HepG2 (cell line): ENCODE data around the gene ULBP2. TPM values are rescaled to one million over a fixed set of nuclear protein-coding genes. Genes with fewer than 3 reads are reported as not detected.

Experiments
- ATAC-seq: fragments of 200-7000 bp; cut with Tn5 transposase; 3 replicates; pipeline ENCODE4 v1.9.1; 2020; ENCODE audit warnings: mild to moderate bottlenecking, moderate library complexity
- BruUV-seq: library from RNA; stranded (reverse); fragments of 400-500 nt; replicated peaks from 2 replicates; lab custom pipeline; 2021; lab: Mats Ljungman, UMichigan
- CTCF ChIA-PET: fragments of 300-600 bp; formaldehyde crosslinking; extraction: SDS; loops from one replicate; lab custom pipeline; 2021; ENCODE audit warnings: low total read pairs, inconsistent platforms, low intra/inter-chr PET ratio; lab: Yijun Ruan, JAX
- POLR2A ChIA-PET: fragments of 350-600 bp; sonication (Branson Sonifier 250); formaldehyde crosslinking; loops from one replicate; lab custom pipeline; 2020; ENCODE audit warnings: antibody characterized with exemption, inconsistent platforms; lab: Yijun Ruan, JAX
- DNase-seq: peaks from one replicate; pipeline ENCODE4 v3.0.0-alpha.2; 2015; ENCODE audit warnings: low spot score
- FAIRE-seq: peaks from 3 replicates; lab custom pipeline; 2011; peaks lifted over from hg19 to GRCh38; lab: Jason Lieb, UNC
- H2AFZ ChIP-seq: one replicate; pipeline ENCODE4 v1.6.1; 2011; ENCODE audit warnings: low read length, inconsistent platforms
- H3K27ac ChIP-seq: fragments of 300-600 bp; 3 replicates; pipeline ENCODE4 v1.8.0; 2011; ENCODE audit warnings: mixed run types, mild to moderate bottlenecking, mixed read lengths, low read length, inconsistent platforms; ENCODE audit not compliant: insufficient read depth; ENCODE audit errors: extremely low read length
- H3K27me3 ChIP-seq, 2 experiments: fragments of 200-600 bp in 1 of 2; 2 replicates in 1 of 2; 3 replicates in 1 of 2; pipeline versions ENCODE4 v1.6.0 to v1.8.0; 2011; ENCODE audit warnings: low read length in 2 of 2, mild to moderate bottlenecking in 2 of 2, moderate library complexity in 2 of 2, inconsistent platforms in 1 of 2; ENCODE audit not compliant: insufficient read depth in 2 of 2, control insufficient read depth in 1 of 2
- H3K36me3 ChIP-seq, 2 experiments: fragments of 200-600 bp in 1 of 2; replicated peaks in 1 of 2; 2 replicates in 1 of 2; 3 replicates in 1 of 2; pipeline versions ENCODE4 v1.5.1 to v1.8.0; 2011; ENCODE audit warnings: low read length in 2 of 2, inconsistent platforms in 1 of 2; ENCODE audit not compliant: insufficient read depth in 2 of 2, control insufficient read depth in 1 of 2
- H3K4me1 ChIP-seq: 2 replicates; pipeline ENCODE4 v1.5.1; 2012; ENCODE audit warnings: low read length, inconsistent platforms; ENCODE audit not compliant: insufficient read depth
- H3K4me2 ChIP-seq: 2 replicates; pipeline ENCODE4 v1.6.0; 2011; ENCODE audit warnings: low read depth, low read length, inconsistent platforms
- H3K4me3 ChIP-seq, 3 experiments: fragments of 200-600 bp in 1 of 3; sonication (generic), shearing (Covaris generic) in 1 of 3; replicated peaks in 1 of 3; 2 replicates each; pipeline ENCODE4 v1.5.1; 2011 to 2016; ENCODE audit warnings: low read length in 3 of 3, inconsistent platforms in 2 of 3, low read depth in 2 of 3, mild to moderate bottlenecking in 2 of 3, control low read depth in 1 of 3, mixed read lengths in 1 of 3; ENCODE audit not compliant: insufficient read depth in 1 of 3
- H3K79me2 ChIP-seq: one replicate; pipeline ENCODE4 v1.6.1; 2011; ENCODE audit warnings: low read length, inconsistent platforms; ENCODE audit not compliant: insufficient read depth
- H3K9ac ChIP-seq: 2 replicates; pipeline ENCODE4 v1.6.0; 2011; ENCODE audit warnings: mild to moderate bottlenecking, low read depth, low read length, inconsistent platforms; ENCODE audit not compliant: insufficient read depth
- H3K9me3 ChIP-seq: 2 replicates; pipeline ENCODE4 v1.5.1; 2012; ENCODE audit warnings: mild to moderate bottlenecking, low read length
- H4K20me1 ChIP-seq: 2 replicates; pipeline ENCODE4 v1.6.0; 2011; ENCODE audit warnings: inconsistent platforms, mild to moderate bottlenecking, low read length, moderate library complexity; ENCODE audit not compliant: insufficient read depth
- BCL6 ChIP-seq: IDR thresholded peaks from 2 replicates; pipeline ENCODE4 v1.6.1; 2016; ENCODE audit warnings: missing genetic modification reagents, missing compliant biosample characterization
- CTCF ChIP-seq: sonication (generic); formaldehyde crosslinking; IDR thresholded peaks from 2 replicates; pipeline ENCODE4 v1.5.0; 2020; ENCODE audit warnings: mild to moderate bottlenecking, missing genetic modification reagents, moderate library complexity
- EP300 ChIP-seq, 3 experiments: sonication (generic) in 1 of 3; formaldehyde crosslinking in 1 of 3; IDR thresholded peaks; 2 replicates each; pipeline versions ENCODE4 v1.5.1 to v1.6.1; 2011 to 2020; ENCODE audit warnings: low read depth in 2 of 3, low read length in 2 of 3, borderline replicate concordance in 1 of 3, improper control_type of control experiment in 1 of 3, mild to moderate bottlenecking in 1 of 3, missing genetic modification reagents in 1 of 3, moderate library complexity in 1 of 3
- FLYWCH1 ChIP-seq: sonication (generic); formaldehyde crosslinking; IDR thresholded peaks from 2 replicates; pipeline ENCODE4 v1.8.1; 2023; ENCODE audit warnings: mild to moderate bottlenecking, missing genetic modification reagents
- FOXK2 ChIP-seq: fragments of 450-650 bp; IDR thresholded peaks from 2 replicates; pipeline ENCODE4 v1.6.1; 2016
- FOXM1 ChIP-seq: sonication (generic); formaldehyde crosslinking; IDR thresholded peaks from 2 replicates; pipeline ENCODE4 v1.5.0; 2020; ENCODE audit warnings: missing genetic modification reagents
- HDAC1 ChIP-seq: sonication (generic); formaldehyde crosslinking; IDR thresholded peaks from 2 replicates; pipeline ENCODE4 v1.5.1; 2020; ENCODE audit warnings: mild to moderate bottlenecking, missing genetic modification reagents
- HIVEP1 ChIP-seq: sonication (generic); formaldehyde crosslinking; IDR thresholded peaks from 2 replicates; pipeline ENCODE4 v1.4.0; 2020; ENCODE audit warnings: mild to moderate bottlenecking, missing genetic modification reagents
- KAT7 ChIP-seq: IDR thresholded peaks from 2 replicates; pipeline ENCODE4 v1.6.1; 2018; ENCODE audit warnings: borderline replicate concordance, missing compliant biosample characterization
- KDM6A ChIP-seq: IDR thresholded peaks from 2 replicates; pipeline ENCODE4 v1.6.1; 2016; ENCODE audit warnings: low read depth
- SKI ChIP-seq: fragments of 450-650 bp; IDR thresholded peaks from one replicate; pipeline ENCODE4 v1.6.1; 2018; ENCODE audit warnings: mild to moderate bottlenecking; ENCODE audit not compliant: partially characterized antibody
- SMC3 ChIP-seq: IDR thresholded peaks from 2 replicates; pipeline ENCODE4 v1.6.1; 2011; ENCODE audit warnings: low read length, improper control_type of control experiment
- SP5 ChIP-seq: IDR thresholded peaks from 2 replicates; pipeline ENCODE4 v1.6.1; 2016; ENCODE audit warnings: low read depth, borderline replicate concordance
- UBTF ChIP-seq: sonication (generic); formaldehyde crosslinking; IDR thresholded peaks from 2 replicates; pipeline ENCODE4 v1.4.0; 2020; ENCODE audit warnings: mild to moderate bottlenecking, missing genetic modification reagents
- XRCC5 ChIP-seq: fragments of 200-400 bp; formaldehyde crosslinking; optimal IDR thresholded peaks from 2 replicates; pipeline ENCODE3; 2017; ENCODE audit warnings: mild to moderate bottlenecking, low read length
- ZFP36L1 ChIP-seq: sonication (generic); formaldehyde crosslinking; IDR thresholded peaks from 2 replicates; pipeline ENCODE4 v1.8.0; 2022; ENCODE audit warnings: mild to moderate bottlenecking, missing genetic modification reagents, moderate library complexity
- ZNF501 ChIP-seq: sonication (generic); formaldehyde crosslinking; IDR thresholded peaks from 2 replicates; pipeline ENCODE4 v1.5.1; 2020; ENCODE audit warnings: mild to moderate bottlenecking, moderate library complexity, missing genetic modification reagents
- ZNF543 ChIP-seq: sonication (generic); formaldehyde crosslinking; IDR thresholded peaks from 2 replicates; pipeline ENCODE4 v1.4.0; 2020; ENCODE audit warnings: mild to moderate bottlenecking, missing genetic modification reagents
- ZNF569 ChIP-seq: sonication (generic); formaldehyde crosslinking; IDR thresholded peaks from 2 replicates; pipeline ENCODE4 v1.5.0; 2020; ENCODE audit warnings: mild to moderate bottlenecking, missing genetic modification reagents, moderate library complexity, borderline replicate concordance
- ZNF770 ChIP-seq: sonication (generic); formaldehyde crosslinking; IDR thresholded peaks from 2 replicates; pipeline ENCODE4 v1.5.0; 2020; ENCODE audit warnings: mild to moderate bottlenecking, missing genetic modification reagents
- ZNF83 ChIP-seq: sonication (generic); formaldehyde crosslinking; IDR thresholded peaks from 2 replicates; pipeline ENCODE4 v1.4.0; 2020; ENCODE audit warnings: missing genetic modification reagents, mild to moderate bottlenecking, borderline replicate concordance
- WGBS: methylation state at CpG from one replicate; pipeline ENCODE4 v1.1.6; 2017; ENCODE audit warnings: low lambda C conversion rate; 5-methylcytosine and 5-hydroxymethylcytosine counted together
- in situ Hi-C: cut with HindIII; loops from 2 replicates; pipeline ENCODE4 v1.10.0; 2017; ENCODE audit warnings: low pct_unique_long_range_greater_than_20kb; ENCODE audit not compliant: extremely low pct_ligation_motif_present
- intact Hi-C: fragments of 100-400 bp; cut with micrococcal nuclease; formaldehyde crosslinking; loops from one replicate; pipeline ENCODE4 v1.10.0; 2022; ENCODE audit not compliant: unreplicated experiment
- polyA plus RNA-seq, 8 experiments: library from polyadenylated mRNA; depleted of rRNA in 3 of 8; stranded (reverse) in 7 of 8; unstranded in 1 of 8; fragments of >200 nt; fragmentation: Illumina TruSeq in 4 of 8; extraction: Trizol in 4 of 8; gene quantifications; 2 replicates each; pipeline versions ENCODE4 v1.2.1 to v1.2.3, GENCODE V29; 2011 to 2016; ENCODE audit warnings: low read depth in 4 of 8, missing spikeins in 1 of 8, mixed read lengths in 1 of 8; ENCODE audit not compliant: insufficient read depth in 1 of 8
- total RNA-seq, 5 experiments: library from RNA; depleted of rRNA; stranded (reverse); fragments of >200 nt; fragmentation: Illumina TruSeq; extraction: Trizol; gene quantifications; 2 replicates each; pipeline ENCODE4 v1.2.3, GENCODE V29; 2016; ENCODE audit warnings: low read depth in 1 of 5

The ULBP2 gene
- total and polyA plus RNA-seq, 2 of the 13 experiments (the other 11 are each of a cell fraction or from before 2014, with no cell fraction given) = not detected

- no peak overlapping the region for H3K4me2 ChIP-seq
- CTCF ChIA-PET = interaction anchor here (0.8 to 1.7 kb wide), 2 partner anchors 88 to 95 kb away, joined by 3 to 7 read pairs; no protein-coding TSS in a partner anchor
- ATAC-seq (no peak), FAIRE-seq (no peak), DNase-seq (no peak)
- H3K9ac ChIP-seq = no peak overlapping the region
- H3K27me3 ChIP-seq = peaks cover 2 to 31% of the 10 kb centered on the region in 2 experiments; a peak in 4 of 5 replicates
- intact Hi-C loops (no loop called here), in situ Hi-C loops (no loop called here)
- peaks cover 18% of the 10 kb centered on the region for H3K4me1 ChIP-seq
- no peaks in the 10 kb centered on the region; a peak in 1 of 5 replicates for H3K36me3 ChIP-seq
- 1% methylated on average over 3 of the region's 3 CpGs for WGBS
- BruUV-seq = no TSS peak
- H3K79me2 ChIP-seq = no peaks in the 10 kb centered on the region
- no peaks in the 10 kb centered on the region for H4K20me1 ChIP-seq
- TF ChIP-seq XRCC5 (peak; percentile 42), HIVEP1 (no peak), SKI (no peak), CTCF (peak; percentile 27; the same call in 1 of the 2 replicates), ZNF83 (no peak), ZFP36L1 (CRISPR knock-in tag) (no peak), HDAC1 (CRISPR knock-in tag) (no peak), FOXM1 (CRISPR knock-in tag) (no peak), ZNF770 (CRISPR knock-in tag) (no peak), KAT7 (CRISPR knock-in tag) (no peak), ZNF501 (CRISPR knock-in tag) (no peak), SP5 (CRISPR knock-in tag) (no peak), ZNF543 (CRISPR knock-in tag) (no peak), UBTF (no peak), FOXK2 (no peak), EP300 (IDR thresholded peaks at IDR 0.05; ENCODE audit: low read depth in 2 of 2, low read length in 2 of 2) (no peak), EP300 (CRISPR knock-in tag; IDR thresholded peaks at IDR 0.05; ENCODE audit: borderline replicate concordance) (no peak), SMC3 (peak; percentile 31), FLYWCH1 (CRISPR knock-in tag) (no peak), BCL6 (CRISPR knock-in tag) (no peak), KDM6A (CRISPR knock-in tag) (no peak), ZNF569 (no peak)
- POLR2A ChIA-PET = no interaction called here
- no peak overlapping the region for H3K27ac ChIP-seq
- no peak overlapping the region for H2AFZ ChIP-seq
- H3K4me3 ChIP-seq = no peak overlapping the region
- no peaks in the 10 kb centered on the region for H3K9me3 ChIP-seq
Measured at GRCh38 chr6:149929422-149929821, 12.4 kb upstream of the ULBP2 start.
